Measurements from ENCODE around the gene CEP128.

GRCh38 chr14:80787876-80788275 is 153.7 kb downstream of the CEP128 start:
- TF ChIP-seq, protein P1, sequence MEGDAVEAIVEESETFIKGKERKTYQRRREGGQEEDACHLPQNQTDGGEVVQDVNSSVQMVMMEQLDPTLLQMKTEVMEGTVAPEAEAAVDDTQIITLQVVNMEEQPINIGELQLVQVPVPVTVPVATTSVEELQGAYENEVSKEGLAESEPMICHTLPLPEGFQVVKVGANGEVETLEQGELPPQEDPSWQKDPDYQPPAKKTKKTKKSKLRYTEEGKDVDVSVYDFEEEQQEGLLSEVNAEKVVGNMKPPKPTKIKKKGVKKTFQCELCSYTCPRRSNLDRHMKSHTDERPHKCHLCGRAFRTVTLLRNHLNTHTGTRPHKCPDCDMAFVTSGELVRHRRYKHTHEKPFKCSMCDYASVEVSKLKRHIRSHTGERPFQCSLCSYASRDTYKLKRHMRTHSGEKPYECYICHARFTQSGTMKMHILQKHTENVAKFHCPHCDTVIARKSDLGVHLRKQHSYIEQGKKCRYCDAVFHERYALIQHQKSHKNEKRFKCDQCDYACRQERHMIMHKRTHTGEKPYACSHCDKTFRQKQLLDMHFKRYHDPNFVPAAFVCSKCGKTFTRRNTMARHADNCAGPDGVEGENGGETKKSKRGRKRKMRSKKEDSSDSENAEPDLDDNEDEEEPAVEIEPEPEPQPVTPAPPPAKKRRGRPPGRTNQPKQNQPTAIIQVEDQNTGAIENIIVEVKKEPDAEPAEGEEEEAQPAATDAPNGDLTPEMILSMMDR (conservative IDR thresholded peaks at IDR 0.05; ENCODE audit: low read depth in 2 of 2): no peak
- TF ChIP-seq EZH2 (IDR thresholded peaks at IDR 0.05; ENCODE audit: low read depth, unreplicated experiment): no peak
- TF ChIP-seq EZH2phosphoT487 (IDR thresholded peaks at IDR 0.05; ENCODE audit: unreplicated experiment): no peak
- no peak for TF ChIP-seq POLR2AphosphoS5 (IDR thresholded peaks at IDR 0.05; ENCODE audit: low read depth)
- no peak for TF ChIP-seq JUNB (IDR thresholded peaks at IDR 0.05; ENCODE audit: unreplicated experiment)
- no peak for TF ChIP-seq CREB1 (CRISPR knock-in tag; IDR thresholded peaks at IDR 0.05; ENCODE audit: low read depth)
- TF ChIP-seq, protein P2, sequence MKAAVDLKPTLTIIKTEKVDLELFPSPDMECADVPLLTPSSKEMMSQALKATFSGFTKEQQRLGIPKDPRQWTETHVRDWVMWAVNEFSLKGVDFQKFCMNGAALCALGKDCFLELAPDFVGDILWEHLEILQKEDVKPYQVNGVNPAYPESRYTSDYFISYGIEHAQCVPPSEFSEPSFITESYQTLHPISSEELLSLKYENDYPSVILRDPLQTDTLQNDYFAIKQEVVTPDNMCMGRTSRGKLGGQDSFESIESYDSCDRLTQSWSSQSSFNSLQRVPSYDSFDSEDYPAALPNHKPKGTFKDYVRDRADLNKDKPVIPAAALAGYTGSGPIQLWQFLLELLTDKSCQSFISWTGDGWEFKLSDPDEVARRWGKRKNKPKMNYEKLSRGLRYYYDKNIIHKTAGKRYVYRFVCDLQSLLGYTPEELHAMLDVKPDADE (IDR thresholded peaks at IDR 0.05): no peak
